OCI-LY1 (cell line): ENCODE results near the gene SLC9A9.

Experiments
- H2AFZ ChIP-seq: fragments of 200-600 bp; sonication (generic), shearing (Covaris generic); 2 replicates; pipeline ENCODE4 v1.6.0; 2014; ENCODE audit warnings: antibody characterized with exemption, mild to moderate bottlenecking, low read length
- H3F3A ChIP-seq: fragments of 200-600 bp; sonication (generic), shearing (Covaris generic); 2 replicates; pipeline ENCODE4 v1.6.0; 2014; ENCODE audit warnings: mild to moderate bottlenecking, antibody characterized with exemption, low read length, moderate library complexity; ENCODE audit not compliant: insufficient read depth
- H3K27ac ChIP-seq: fragments of 200-600 bp; sonication (generic); 2 replicates; pipeline ENCODE4 v1.5.1; 2014; ENCODE audit warnings: low read length, mixed run types, mild to moderate bottlenecking, low read depth; ENCODE audit not compliant: poor library complexity, severe bottlenecking
- H3K27me3 ChIP-seq: fragments of 200-600 bp; sonication (generic); 2 replicates; pipeline ENCODE4 v1.6.0; 2014; ENCODE audit warnings: antibody characterized with exemption, mild to moderate bottlenecking, low read length, moderate library complexity; ENCODE audit not compliant: insufficient read depth
- H3K36me3 ChIP-seq: fragments of 200-600 bp; sonication (generic); 2 replicates; pipeline ENCODE4 v1.6.1; 2014; ENCODE audit warnings: mild to moderate bottlenecking, antibody characterized with exemption, low read length, moderate library complexity, mixed read lengths; ENCODE audit not compliant: insufficient read depth
- H3K4me1 ChIP-seq: fragments of 200-600 bp; sonication (generic); 2 replicates; pipeline ENCODE4 v1.5.1; 2014; ENCODE audit warnings: mild to moderate bottlenecking, low read length, moderate library complexity; ENCODE audit not compliant: insufficient read depth, severe bottlenecking
- H3K4me2 ChIP-seq: fragments of 200-600 bp; sonication (generic), shearing (Covaris generic); 2 replicates; pipeline ENCODE4 v1.6.1; 2014; ENCODE audit warnings: low read length
- H3K4me3 ChIP-seq: fragments of 200-600 bp; sonication (generic); 2 replicates; pipeline ENCODE4 v1.5.1; 2014; ENCODE audit warnings: low read length, low read depth, mild to moderate bottlenecking, mixed read lengths; ENCODE audit not compliant: poor library complexity, severe bottlenecking
- H3K79me2 ChIP-seq: fragments of 200-600 bp; shearing (Covaris generic); 2 replicates; pipeline ENCODE4 v1.6.1; 2016; ENCODE audit warnings: mixed run types, low read length, mixed read lengths; ENCODE audit not compliant: insufficient read depth
- H3K9ac ChIP-seq: fragments of 200-600 bp; sonication (generic), shearing (Covaris generic); 2 replicates; pipeline ENCODE4 v1.6.1; 2014; ENCODE audit warnings: mild to moderate bottlenecking, low read length, mixed read lengths
- H3K9me2 ChIP-seq: fragments of 200-600 bp; sonication (generic), shearing (Covaris generic); 2 replicates; pipeline ENCODE4 v1.6.1; 2014; ENCODE audit warnings: low read depth, mild to moderate bottlenecking, low read length, mixed read lengths
- H3K9me3 ChIP-seq: fragments of 200-600 bp; shearing (Covaris generic); 2 replicates; pipeline ENCODE4 v1.6.1; 2014; ENCODE audit warnings: low read length, mixed read lengths
- H4K20me1 ChIP-seq: fragments of 200-600 bp; sonication (generic), shearing (Covaris generic); 2 replicates; pipeline ENCODE4 v1.6.0; 2016; ENCODE audit warnings: mild to moderate bottlenecking, low read length; ENCODE audit not compliant: insufficient read depth
- EZH2 ChIP-seq: fragments of 200-600 bp; sonication (generic), shearing (Covaris generic); IDR thresholded peaks from 2 replicates; pipeline ENCODE4 v1.8.0; 2017; ENCODE audit warnings: borderline replicate concordance, mixed run types, mild to moderate bottlenecking, antibody characterized with exemption, low read length, moderate library complexity, mixed read lengths
- TF ChIP-seq, protein P1 (sequence below): fragments of 200-600 bp; sonication (generic), shearing (Covaris generic); IDR thresholded peaks from 2 replicates; pipeline ENCODE4 v1.5.1; 2017; ENCODE audit warnings: mild to moderate bottlenecking, antibody characterized with exemption, low read length, moderate library complexity, mixed read lengths

The SLC9A9 gene

DNA sequence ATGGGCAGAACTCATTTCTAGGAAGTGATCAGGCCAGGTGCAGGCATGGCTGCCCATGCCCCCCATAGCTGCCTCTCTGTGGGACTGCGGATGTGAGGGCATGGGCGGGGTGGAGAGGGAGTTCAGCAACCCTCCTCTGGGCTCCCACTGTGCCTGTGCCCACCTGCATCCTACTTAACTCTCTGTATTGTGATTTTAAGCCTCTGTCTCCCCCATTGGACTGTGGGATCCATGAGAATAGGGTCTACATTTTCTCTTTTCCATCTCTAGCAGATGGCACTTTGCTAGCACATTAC is 534.4 kb downstream of the SLC9A9 start:
- Histone ChIP-seq H3K9me3 (no peaks in the 10 kb centered on the region), H3K9me2 (no peaks in the 10 kb centered on the region), H3K4me3 (no peak overlapping the region), H3K27me3 (no peaks in the 10 kb centered on the region), H3K4me2 (no peak overlapping the region), H4K20me1 (no peaks in the 10 kb centered on the region), H3K4me1 (no peaks in the 10 kb centered on the region), H3K27ac (no peak overlapping the region), H3K9ac (no peak overlapping the region), H3F3A (no peaks in the 10 kb centered on the region), H3K79me2 (no peaks in the 10 kb centered on the region), H3K36me3 (no peaks in the 10 kb centered on the region), H2AFZ (no peak overlapping the region)
- no peak for TF ChIP-seq EZH2
- TF ChIP-seq, protein P1, sequence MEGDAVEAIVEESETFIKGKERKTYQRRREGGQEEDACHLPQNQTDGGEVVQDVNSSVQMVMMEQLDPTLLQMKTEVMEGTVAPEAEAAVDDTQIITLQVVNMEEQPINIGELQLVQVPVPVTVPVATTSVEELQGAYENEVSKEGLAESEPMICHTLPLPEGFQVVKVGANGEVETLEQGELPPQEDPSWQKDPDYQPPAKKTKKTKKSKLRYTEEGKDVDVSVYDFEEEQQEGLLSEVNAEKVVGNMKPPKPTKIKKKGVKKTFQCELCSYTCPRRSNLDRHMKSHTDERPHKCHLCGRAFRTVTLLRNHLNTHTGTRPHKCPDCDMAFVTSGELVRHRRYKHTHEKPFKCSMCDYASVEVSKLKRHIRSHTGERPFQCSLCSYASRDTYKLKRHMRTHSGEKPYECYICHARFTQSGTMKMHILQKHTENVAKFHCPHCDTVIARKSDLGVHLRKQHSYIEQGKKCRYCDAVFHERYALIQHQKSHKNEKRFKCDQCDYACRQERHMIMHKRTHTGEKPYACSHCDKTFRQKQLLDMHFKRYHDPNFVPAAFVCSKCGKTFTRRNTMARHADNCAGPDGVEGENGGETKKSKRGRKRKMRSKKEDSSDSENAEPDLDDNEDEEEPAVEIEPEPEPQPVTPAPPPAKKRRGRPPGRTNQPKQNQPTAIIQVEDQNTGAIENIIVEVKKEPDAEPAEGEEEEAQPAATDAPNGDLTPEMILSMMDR = no peak

DNA sequence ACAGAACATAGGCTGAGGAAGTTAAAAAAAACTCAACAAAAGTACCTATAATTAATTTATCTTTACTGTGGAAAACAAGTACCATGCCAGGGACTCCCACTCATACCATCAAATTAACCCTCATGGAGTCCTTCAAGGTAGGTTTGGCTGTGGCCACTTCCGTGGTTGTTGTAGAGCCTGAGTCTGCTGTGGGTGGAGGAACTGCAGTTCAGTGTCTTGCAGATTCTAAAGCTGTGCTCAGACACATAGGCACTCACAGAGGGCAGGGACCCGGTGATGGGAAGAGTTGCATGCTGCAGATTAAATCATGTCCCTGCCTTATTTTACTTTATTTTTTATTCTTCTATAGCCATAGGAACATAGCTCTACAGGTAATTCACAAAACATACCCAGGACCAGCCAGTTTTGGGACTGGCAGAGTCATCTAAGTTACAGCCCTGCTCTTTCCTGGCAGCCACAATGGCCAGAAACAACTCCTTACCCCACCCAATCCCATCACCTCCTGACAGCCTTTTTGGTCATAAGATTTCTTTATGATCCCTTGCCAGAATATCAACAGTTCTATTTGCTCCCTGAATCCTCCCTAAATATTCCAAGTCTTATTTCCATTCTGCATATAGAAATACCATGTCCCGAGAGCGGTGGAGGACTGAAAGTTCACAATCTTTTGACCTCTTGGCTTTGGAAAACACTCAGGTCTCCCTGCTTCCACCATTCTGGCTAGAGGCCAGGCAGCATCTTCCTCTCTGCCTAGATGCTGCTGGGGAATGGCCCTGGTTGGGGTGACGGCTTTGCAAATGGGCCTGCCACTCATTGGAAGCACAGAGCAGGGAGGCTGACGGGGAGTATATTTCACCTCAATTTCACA is 535.0 kb downstream of the SLC9A9 start:
- Histone ChIP-seq H3K79me2 (no peaks in the 10 kb centered on the region), H3K27ac (no peak overlapping the region), H3K9ac (no peak overlapping the region), H3K4me1 (no peaks in the 10 kb centered on the region), H3K9me2 (no peaks in the 10 kb centered on the region), H3K9me3 (no peaks in the 10 kb centered on the region), H3K4me2 (no peak overlapping the region), H4K20me1 (no peaks in the 10 kb centered on the region), H3K36me3 (no peaks in the 10 kb centered on the region), H2AFZ (no peak overlapping the region), H3F3A (no peaks in the 10 kb centered on the region), H3K27me3 (no peaks in the 10 kb centered on the region), H3K4me3 (no peak overlapping the region)
- TF ChIP-seq, protein P1 = no peak
- TF ChIP-seq EZH2 = no peak

DNA sequence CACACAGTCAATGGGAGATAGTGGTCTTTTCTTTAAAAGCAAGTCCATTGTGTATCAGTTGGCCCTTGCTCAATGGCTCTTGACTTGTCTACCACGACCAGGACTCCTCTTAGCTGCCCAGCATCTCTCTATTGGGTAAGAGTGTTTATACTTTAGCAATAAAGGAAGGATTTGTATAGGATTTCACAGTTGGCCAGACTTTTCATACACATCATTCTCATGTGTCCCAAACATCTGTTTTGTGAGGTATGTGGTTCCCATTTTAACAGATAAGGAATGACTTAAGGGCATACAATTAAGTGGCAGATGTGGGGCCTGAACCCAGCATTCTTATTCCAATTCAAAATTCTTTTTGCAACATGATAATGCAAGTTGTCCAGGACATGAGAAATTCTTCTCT is 537.2 kb downstream of the SLC9A9 start:
- no peak overlapping the region for H3K4me2 ChIP-seq
- H2AFZ ChIP-seq = no peak overlapping the region
- H3K27ac ChIP-seq = no peak overlapping the region
- no peaks in the 10 kb centered on the region for H3K27me3 ChIP-seq
- H3F3A ChIP-seq = no peaks in the 10 kb centered on the region
- no peaks in the 10 kb centered on the region for H3K9me2 ChIP-seq
- no peak overlapping the region for H3K4me3 ChIP-seq
- H3K9me3 ChIP-seq = no peaks in the 10 kb centered on the region
- no peaks in the 10 kb centered on the region for H3K36me3 ChIP-seq
- TF ChIP-seq, protein P1 = no peak
- TF ChIP-seq EZH2 = no peak
- no peaks in the 10 kb centered on the region for H4K20me1 ChIP-seq
- no peaks in the 10 kb centered on the region for H3K4me1 ChIP-seq
- H3K9ac ChIP-seq = no peak overlapping the region
- no peaks in the 10 kb centered on the region for H3K79me2 ChIP-seq
